ENCODE data around the gene ARHGAP6.

The ARHGAP6 gene

DNA sequence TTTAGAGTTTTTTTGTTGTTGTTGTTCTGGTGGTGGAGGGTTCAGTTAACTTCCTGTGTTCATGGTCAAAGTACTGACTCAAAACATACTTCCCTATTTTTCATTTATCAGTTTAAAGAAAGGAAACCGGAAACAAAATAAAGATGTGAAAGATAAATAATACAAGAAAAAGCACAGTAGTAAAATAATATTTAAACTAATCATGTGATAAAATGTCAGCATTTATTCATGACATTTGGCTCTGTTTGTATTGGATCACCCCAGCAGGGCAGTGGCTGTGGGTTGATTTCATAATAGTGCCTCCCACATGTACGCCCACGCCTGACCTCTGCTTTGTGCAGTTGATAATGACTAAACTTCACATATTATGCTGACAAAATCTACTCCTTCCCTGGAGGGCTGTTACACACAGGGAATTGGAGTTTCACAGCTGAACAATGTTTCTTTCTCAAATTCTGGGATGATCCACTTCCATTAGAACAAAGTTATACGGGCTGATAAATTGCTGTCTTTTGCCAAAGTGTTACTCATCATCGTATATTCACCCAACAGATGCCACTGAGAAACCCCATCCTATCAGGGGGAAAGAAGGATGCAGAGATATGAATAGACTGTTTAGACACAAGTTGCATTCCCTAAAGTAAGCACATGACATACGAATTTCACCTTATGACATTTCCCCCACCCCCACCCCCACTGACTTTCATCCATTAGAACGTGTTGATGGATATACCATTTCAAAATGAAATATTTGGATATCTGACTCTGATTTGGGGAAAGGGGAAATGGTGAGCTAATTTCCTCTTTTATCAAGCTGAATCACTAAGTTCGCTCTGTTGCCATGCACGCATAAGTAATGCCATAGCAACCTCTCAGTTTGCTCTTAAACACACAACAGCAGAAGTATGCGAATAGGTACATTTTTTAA is 324.2 kb downstream of the ARHGAP6 start:
- TF ChIP-seq, protein P1, sequence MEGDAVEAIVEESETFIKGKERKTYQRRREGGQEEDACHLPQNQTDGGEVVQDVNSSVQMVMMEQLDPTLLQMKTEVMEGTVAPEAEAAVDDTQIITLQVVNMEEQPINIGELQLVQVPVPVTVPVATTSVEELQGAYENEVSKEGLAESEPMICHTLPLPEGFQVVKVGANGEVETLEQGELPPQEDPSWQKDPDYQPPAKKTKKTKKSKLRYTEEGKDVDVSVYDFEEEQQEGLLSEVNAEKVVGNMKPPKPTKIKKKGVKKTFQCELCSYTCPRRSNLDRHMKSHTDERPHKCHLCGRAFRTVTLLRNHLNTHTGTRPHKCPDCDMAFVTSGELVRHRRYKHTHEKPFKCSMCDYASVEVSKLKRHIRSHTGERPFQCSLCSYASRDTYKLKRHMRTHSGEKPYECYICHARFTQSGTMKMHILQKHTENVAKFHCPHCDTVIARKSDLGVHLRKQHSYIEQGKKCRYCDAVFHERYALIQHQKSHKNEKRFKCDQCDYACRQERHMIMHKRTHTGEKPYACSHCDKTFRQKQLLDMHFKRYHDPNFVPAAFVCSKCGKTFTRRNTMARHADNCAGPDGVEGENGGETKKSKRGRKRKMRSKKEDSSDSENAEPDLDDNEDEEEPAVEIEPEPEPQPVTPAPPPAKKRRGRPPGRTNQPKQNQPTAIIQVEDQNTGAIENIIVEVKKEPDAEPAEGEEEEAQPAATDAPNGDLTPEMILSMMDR (IDR thresholded peaks at IDR 0.05; ENCODE audit: extremely low read depth, missing control alignments) = no peak
- DNase-seq (ENCODE audit: low spot score) = peak; percentile 2

DNA sequence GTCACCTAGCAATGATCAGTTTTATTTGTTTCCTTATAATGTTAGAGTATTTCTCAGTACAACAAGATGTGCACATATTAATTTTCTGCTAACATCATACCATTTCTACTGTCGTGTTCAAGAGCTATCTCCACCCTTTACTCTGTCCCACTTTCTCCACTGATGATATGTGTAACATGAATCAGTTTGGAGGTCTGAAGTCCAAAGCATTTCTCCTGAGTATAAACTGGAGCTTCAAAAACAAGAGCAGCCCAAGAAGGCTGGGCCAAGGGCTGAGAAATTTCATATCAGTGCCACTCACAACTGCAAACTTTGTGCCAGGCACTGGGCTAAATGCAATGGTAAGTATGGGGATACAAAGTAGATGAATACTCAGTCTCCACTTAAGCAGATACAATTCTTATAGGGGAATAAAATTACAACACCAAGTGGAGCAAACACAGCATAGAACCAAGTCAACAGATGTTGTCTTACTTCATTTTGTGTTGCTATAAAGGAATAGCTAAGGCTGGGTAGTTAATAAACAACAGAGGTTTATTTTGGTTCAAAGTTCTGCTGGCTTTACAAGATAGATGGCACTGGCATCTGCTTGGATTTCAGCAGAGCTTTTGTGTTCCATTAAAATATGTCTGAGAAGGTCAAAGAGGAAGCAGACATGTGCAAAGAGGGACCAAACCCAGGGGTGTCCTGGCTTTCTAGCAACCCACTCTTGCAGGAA is 328.3 kb downstream of the ARHGAP6 start:
- DNase-seq (ENCODE audit: low spot score) = no peak
- TF ChIP-seq, protein P1 (IDR thresholded peaks at IDR 0.05; ENCODE audit: extremely low read depth, missing control alignments) = no peak

DNA sequence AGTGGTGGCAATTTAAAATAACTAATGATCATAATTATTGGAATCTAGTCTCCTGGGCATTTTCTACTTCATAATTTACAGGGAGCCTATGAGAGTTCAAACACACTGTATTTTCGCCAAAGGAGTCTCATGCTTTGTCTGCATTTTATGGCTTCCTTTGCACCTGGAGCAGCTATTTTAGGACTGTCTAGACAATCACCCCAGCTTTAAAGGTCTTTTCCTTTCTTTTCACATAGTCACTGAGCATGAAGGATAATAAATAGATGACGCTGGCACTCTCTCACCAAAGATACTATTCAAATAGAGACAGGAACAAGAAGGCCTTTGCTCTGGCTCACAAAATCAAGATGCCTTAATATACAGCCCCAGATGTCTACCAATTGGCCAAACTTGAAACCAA is 329.5 kb downstream of the ARHGAP6 start:
- no peak for DNase-seq (ENCODE audit: low spot score)
- TF ChIP-seq, protein P1 (IDR thresholded peaks at IDR 0.05; ENCODE audit: extremely low read depth, missing control alignments) = no peak

GRCh38 chrX:11334165-11334564 is 331.6 kb downstream of the ARHGAP6 start:
- DNase-seq (ENCODE audit: low spot score) = no peak
- TF ChIP-seq, protein P1 (IDR thresholded peaks at IDR 0.05; ENCODE audit: extremely low read depth, missing control alignments) = no peak

DNA sequence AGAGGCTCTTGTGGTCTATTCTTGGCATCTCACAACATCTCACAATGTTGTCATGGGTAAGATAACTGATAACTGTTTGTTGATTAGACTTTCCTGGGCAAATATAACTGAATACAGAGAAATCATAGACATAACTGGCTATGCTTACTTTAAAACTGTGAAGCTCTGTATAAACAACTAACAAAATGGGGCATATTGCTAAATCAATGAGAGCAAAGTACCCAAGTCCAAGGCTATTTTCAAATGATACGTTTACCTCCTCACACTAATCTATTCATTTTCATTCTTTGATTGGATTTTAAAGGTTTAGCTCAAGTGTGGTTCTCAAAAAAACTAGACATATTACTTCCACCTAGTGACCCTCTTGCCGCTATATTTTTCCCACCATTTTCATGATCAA is 333.9 kb downstream of the ARHGAP6 start:
- DNase-seq (ENCODE audit: low spot score) = no peak
- TF ChIP-seq, protein P1 (IDR thresholded peaks at IDR 0.05; ENCODE audit: extremely low read depth, missing control alignments) = no peak

DNA sequence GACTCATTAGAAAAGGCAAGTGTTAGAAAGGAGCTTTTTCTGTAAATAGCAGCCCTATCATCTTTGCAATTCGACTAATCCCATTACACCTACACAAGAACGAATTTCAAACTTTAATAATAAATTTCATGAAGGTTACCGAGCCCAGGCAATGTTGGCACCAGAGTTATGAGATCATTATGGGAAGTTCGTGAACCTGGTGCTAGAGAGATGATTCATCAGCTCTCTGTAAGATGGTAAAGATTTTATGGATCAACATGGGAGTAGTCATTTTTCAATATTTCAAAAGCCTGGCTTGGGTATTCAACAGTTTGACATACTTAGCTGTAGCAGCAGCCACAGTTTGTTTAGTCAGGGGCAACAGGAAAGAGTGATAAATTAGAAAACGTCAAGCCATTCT is 336.7 kb downstream of the ARHGAP6 start:
- DNase-seq (ENCODE audit: low spot score) = no peak
- TF ChIP-seq, protein P1 (IDR thresholded peaks at IDR 0.05; ENCODE audit: extremely low read depth, missing control alignments) = no peak

- TF ChIP-seq, protein P1 (IDR thresholded peaks at IDR 0.05; ENCODE audit: extremely low read depth, missing control alignments) = no peak
- DNase-seq (ENCODE audit: low spot score) = no peak
Observed at GRCh38 chrX:11328134-11328533, 337.6 kb downstream of the ARHGAP6 start.
